ENCODE data around the gene ENOX1. TPM values are rescaled to one million over a fixed set of nuclear protein-coding genes. Genes with fewer than 3 reads are reported as not detected.

The ENOX1 gene
- total RNA-seq, 1 experiment from 2014 or later, result 0.26 TPM

GRCh38 chr13:43776501-43777079 lies 10.2 kb downstream of the ENOX1 start:
- no peak overlapping the region for H3K27ac Mint-ChIP-seq
- H3K36me3 Mint-ChIP-seq, result no peaks in the 10 kb centered on the region
- no peak for TF ChIP-seq CTCF (IDR thresholded peaks at IDR 0.05)
- no peak for TF ChIP-seq NFE2L1 (CRISPR knock-in tag; IDR thresholded peaks at IDR 0.05)
- TF ChIP-seq ZNF396 (CRISPR knock-in tag; IDR thresholded peaks at IDR 0.05; ENCODE audit: borderline replicate concordance), result no peak
- no peak for TF ChIP-seq NFATC4 (CRISPR knock-in tag; IDR thresholded peaks at IDR 0.05)
- TF ChIP-seq CREM (CRISPR knock-in tag; IDR thresholded peaks at IDR 0.05), result no peak
- TF ChIP-seq RORB (CRISPR knock-in tag; IDR thresholded peaks at IDR 0.05), result no peak
- no peak for TF ChIP-seq CBFB (CRISPR knock-in tag; IDR thresholded peaks at IDR 0.05; ENCODE audit: low read depth)
- TF ChIP-seq ZNF121 (CRISPR knock-in tag; IDR thresholded peaks at IDR 0.05), result no peak
- ATAC-seq, result peak; percentile 33
- no peaks in the 10 kb centered on the region for H3K9me3 Mint-ChIP-seq
- no peak for DNase-seq (ENCODE audit: low spot score)
- ChIA-PET CTCF (no interaction called here), POLR2A (no interaction called here)
- peaks cover 11% of the 10 kb centered on the region for H3K4me1 Mint-ChIP-seq
- peaks cover 57% of the 10 kb centered on the region for H3K27me3 Mint-ChIP-seq (ENCODE audit: low read depth)
- no peak overlapping the region for H3K4me3 Mint-ChIP-seq

GRCh38 chr13:43776006-43776405 lies 10.8 kb downstream of the ENOX1 start:
- Mint-ChIP-seq H3K4me3 (no peak overlapping the region), H3K36me3 (no peaks in the 10 kb centered on the region), H3K9me3 (no peaks in the 10 kb centered on the region), H3K27ac (no peak overlapping the region), H3K27me3 (ENCODE audit: low read depth) (peaks cover 52% of the 10 kb centered on the region), H3K4me1 (peaks cover 11% of the 10 kb centered on the region)
- TF ChIP-seq NR3C1 (CRISPR knock-in tag; conservative IDR thresholded peaks at IDR 0.05; ENCODE audit: low read depth), result no peak
- TF ChIP-seq ZBTB21 (CRISPR knock-in tag; IDR thresholded peaks at IDR 0.05; ENCODE audit: borderline replicate concordance), result no peak
- TF ChIP-seq, protein P1, sequence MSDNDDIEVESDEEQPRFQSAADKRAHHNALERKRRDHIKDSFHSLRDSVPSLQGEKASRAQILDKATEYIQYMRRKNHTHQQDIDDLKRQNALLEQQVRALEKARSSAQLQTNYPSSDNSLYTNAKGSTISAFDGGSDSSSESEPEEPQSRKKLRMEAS (CRISPR knock-in tag; IDR thresholded peaks at IDR 0.05), result no peak
- no peak for TF ChIP-seq ESRRA (CRISPR knock-in tag; IDR thresholded peaks at IDR 0.05; ENCODE audit: borderline replicate concordance)
- TF ChIP-seq HMGA2 (CRISPR knock-in tag; IDR thresholded peaks at IDR 0.05), result no peak
- TF ChIP-seq IRF1 (CRISPR knock-in tag; IDR thresholded peaks at IDR 0.05), result no peak
- no peak for TF ChIP-seq FOXK1 (CRISPR knock-in tag; IDR thresholded peaks at IDR 0.05)
- TF ChIP-seq TEAD1 (CRISPR knock-in tag; IDR thresholded peaks at IDR 0.05), result no peak
- TF ChIP-seq ZNF671 (CRISPR knock-in tag; IDR thresholded peaks at IDR 0.05), result no peak
- TF ChIP-seq AR (CRISPR knock-in tag; IDR thresholded peaks at IDR 0.05), result no peak
- TF ChIP-seq NFYB (CRISPR knock-in tag; conservative IDR thresholded peaks at IDR 0.05; ENCODE audit: low read depth), result no peak
- TF ChIP-seq OVOL2 (CRISPR knock-in tag; IDR thresholded peaks at IDR 0.05; ENCODE audit: borderline replicate concordance), result no peak
- no peak for TF ChIP-seq SMAD4 (CRISPR knock-in tag; IDR thresholded peaks at IDR 0.05)
- TF ChIP-seq ZNF416 (CRISPR knock-in tag; IDR thresholded peaks at IDR 0.05), result no peak
- TF ChIP-seq TP53 (CRISPR knock-in tag; IDR thresholded peaks at IDR 0.05), result no peak
- TF ChIP-seq FOXP1 (CRISPR knock-in tag; IDR thresholded peaks at IDR 0.05; ENCODE audit: borderline replicate concordance), result no peak
- TF ChIP-seq FOXJ3 (CRISPR knock-in tag; IDR thresholded peaks at IDR 0.05; ENCODE audit: borderline replicate concordance), result no peak
- no peak for TF ChIP-seq NR2C2 (CRISPR knock-in tag; IDR thresholded peaks at IDR 0.05)
- TF ChIP-seq ZNF423 (CRISPR knock-in tag; IDR thresholded peaks at IDR 0.05), result no peak
- TF ChIP-seq MLX (CRISPR knock-in tag; IDR thresholded peaks at IDR 0.05), result no peak
- DNase-seq (ENCODE audit: low spot score) (no peak), ATAC-seq (no peak)
- ChIA-PET POLR2A (no interaction called here), CTCF (no interaction called here)
